Activated T-helper 1 cell treated with anti-CD3 and anti-CD28 coated beads, Interleukin-2, amount 50 U/mL, for 16 hours (primary cell): Measurements from ENCODE around the gene CTSC.
"Not testable (repeated sequence)": the region's sequence is repeated elsewhere in the genome, so short reads cannot be mapped to it uniquely, and the experiment has no call there.

Source experiments
- DNase-seq, 2 donors: peaks; one replicate each; pipeline ENCODE4 v3.0.0-alpha.2; 2020; ENCODE audit warnings: low read depth in 1 of 2, low spot score in 1 of 2

Gene CTSC

GRCh38 chr11:88284336-88285050 is 53.0 kb downstream of the CTSC start:
- no peak for DNase-seq

- DNase-seq, result no peak
Observed at GRCh38 chr11:88282747-88283515, 54.6 kb downstream of the CTSC start.

GRCh38 chr11:88281317-88281712 is 56.2 kb downstream of the CTSC start:
- DNase-seq, result no peak

- DNase-seq, result no peak
Observed at GRCh38 chr11:88280673-88281316, 56.7 kb downstream of the CTSC start.

GRCh38 chr11:88277349-88277915 is 60.1 kb downstream of the CTSC start:
- no peak for DNase-seq

GRCh38 chr11:88275636-88276035 is 61.9 kb downstream of the CTSC start:
- no peak for DNase-seq

GRCh38 chr11:88266919-88267318 is 70.6 kb downstream of the CTSC start:
- no peak for DNase-seq

- no peak for DNase-seq
Observed at GRCh38 chr11:88266157-88266556, 71.4 kb downstream of the CTSC start.

- DNase-seq, result no peak
Observed at GRCh38 chr11:88259431-88259830, 78.1 kb downstream of the CTSC start.

GRCh38 chr11:88252208-88252607 is 85.3 kb downstream of the CTSC start:
- no peak for DNase-seq

- no peak for DNase-seq
Observed at GRCh38 chr11:88250566-88251242, 86.8 kb downstream of the CTSC start.

GRCh38 chr11:88249706-88250105 is 87.8 kb downstream of the CTSC start:
- DNase-seq, result no peak

GRCh38 chr11:88246696-88247095 is 90.8 kb downstream of the CTSC start:
- DNase-seq, result no peak

- not testable (repeated sequence) for DNase-seq
Observed at GRCh38 chr11:88245576-88245975, 92.0 kb downstream of the CTSC start.
